PC-3 (cell line): ENCODE results near the gene FKBP7. TPM values are rescaled to one million over a fixed set of nuclear protein-coding genes. Genes with fewer than 3 reads are reported as not detected.
A peak's percentile ranks its signal among the peaks of the same experiment; 100 is the strongest.

Source experiments
- ATAC-seq: fragments of 200-7000 bp; cut with Tn5 transposase; 2 replicates; pipeline ENCODE4 v1.9.1; 2020; ENCODE audit warnings: mild to moderate bottlenecking, moderate library complexity
- BruUV-seq: library from RNA; stranded (reverse); fragments of 400-500 nt; replicated peaks from 2 replicates; lab custom pipeline; 2021; lab: Mats Ljungman, UMichigan
- CTCF ChIA-PET: fragments of 300-600 bp; sonication (Branson Sonifier 250); formaldehyde crosslinking; loops from one replicate; lab custom pipeline; 2022; ENCODE audit warnings: antibody characterized with exemption; lab: Charles Lee
- POLR2A ChIA-PET: fragments of 300-600 bp; sonication (Branson Sonifier 250); formaldehyde crosslinking; loops from one replicate; lab custom pipeline; 2022; ENCODE audit warnings: antibody characterized with exemption; ENCODE audit not compliant: unreplicated experiment; lab: Charles Lee
- DNase-seq: peaks from one replicate; pipeline ENCODE4 v3.0.0-alpha.2; 2015
- H2AFZ ChIP-seq: fragments of 300-600 bp; sonication (generic); 2 replicates; pipeline ENCODE4 v1.6.0; 2016; ENCODE audit warnings: antibody characterized with exemption, low read length
- H3F3A ChIP-seq: fragments of 300-600 bp; sonication (generic); one replicate; pipeline ENCODE4 v1.6.0; 2017; ENCODE audit warnings: antibody characterized with exemption, low read length, control low read depth, mild to moderate bottlenecking; ENCODE audit not compliant: unreplicated experiment
- H3K27ac ChIP-seq: fragments of 300-600 bp; sonication (generic); 2 replicates; pipeline ENCODE4 v1.5.1; 2016; ENCODE audit warnings: mild to moderate bottlenecking, low read length
- H3K27me3 ChIP-seq: fragments of 300-600 bp; sonication (generic); 2 replicates; pipeline ENCODE4 v1.6.1; 2016; ENCODE audit warnings: low read length, mixed read lengths
- H3K36me3 ChIP-seq: fragments of 300-600 bp; sonication (generic); 2 replicates; pipeline ENCODE4 v1.6.1; 2016; ENCODE audit warnings: low read depth, mixed run types, low read length, mixed read lengths
- H3K4me1 ChIP-seq: fragments of 300-600 bp; sonication (generic); 2 replicates; pipeline ENCODE4 v1.5.1; 2016; ENCODE audit warnings: low read length; ENCODE audit not compliant: insufficient read depth
- H3K4me2 ChIP-seq: fragments of 300-600 bp; sonication (generic); 2 replicates; pipeline ENCODE4 v1.6.0; 2016; ENCODE audit warnings: low read length
- H3K4me3 ChIP-seq: fragments of 300-600 bp; sonication (generic); 2 replicates; pipeline ENCODE4 v1.5.1; 2016; ENCODE audit warnings: mild to moderate bottlenecking, low read length, mixed read lengths
- H3K79me2 ChIP-seq: fragments of 300-600 bp; sonication (generic); 2 replicates; pipeline ENCODE4 v1.6.1; 2017; ENCODE audit warnings: low read length, mixed read lengths
- H3K9ac ChIP-seq: fragments of 300-600 bp; sonication (generic); 2 replicates; pipeline ENCODE4 v1.6.0; 2016; ENCODE audit warnings: mild to moderate bottlenecking, low read length
- H3K9me2 ChIP-seq: fragments of 300-600 bp; sonication (generic); replicated peaks from 2 replicates; pipeline ENCODE4 v1.6.1; 2016; ENCODE audit warnings: mixed run types, low read length, mixed read lengths
- H3K9me3 ChIP-seq: fragments of 300-600 bp; sonication (generic); 2 replicates; pipeline ENCODE4 v1.6.1; 2016; ENCODE audit warnings: low read length, mixed read lengths
- H4K20me1 ChIP-seq: fragments of 300-600 bp; sonication (generic); 2 replicates; pipeline ENCODE4 v1.6.1; 2016; ENCODE audit warnings: low read length, mixed read lengths
- EZH2 ChIP-seq: fragments of 300-600 bp; sonication (generic); IDR thresholded peaks from one replicate; pipeline ENCODE4 v1.6.1; 2017; ENCODE audit warnings: antibody characterized with exemption, mild to moderate bottlenecking, low read length; ENCODE audit not compliant: unreplicated experiment
- EZH2phosphoT487 ChIP-seq: fragments of 300-600 bp; sonication (generic); IDR thresholded peaks from 2 replicates; pipeline ENCODE4 v1.6.1; 2018; ENCODE audit warnings: mild to moderate bottlenecking, antibody characterized with exemption, low read length, borderline replicate concordance
- intact Hi-C: fragments of 100-400 bp; cut with micrococcal nuclease; formaldehyde crosslinking; loops from 2 replicates; pipeline ENCODE4 v1.9.0; 2023
- total RNA-seq: library from RNA; depleted of rRNA; stranded (reverse); fragments of >200 nt; gene quantifications from 2 replicates; pipeline ENCODE4 v1.2.3, GENCODE V29; 2014
- TF ChIP-seq, protein P1 (sequence below): fragments of 300-600 bp; sonication (generic); conservative IDR thresholded peaks from 2 replicates; pipeline ENCODE4 v1.5.1; 2017; ENCODE audit warnings: antibody characterized with exemption, low read depth, mild to moderate bottlenecking, low read length

The FKBP7 gene
- total RNA-seq, 1 experiment from 2014 or later = 4.2 TPM

DNA sequence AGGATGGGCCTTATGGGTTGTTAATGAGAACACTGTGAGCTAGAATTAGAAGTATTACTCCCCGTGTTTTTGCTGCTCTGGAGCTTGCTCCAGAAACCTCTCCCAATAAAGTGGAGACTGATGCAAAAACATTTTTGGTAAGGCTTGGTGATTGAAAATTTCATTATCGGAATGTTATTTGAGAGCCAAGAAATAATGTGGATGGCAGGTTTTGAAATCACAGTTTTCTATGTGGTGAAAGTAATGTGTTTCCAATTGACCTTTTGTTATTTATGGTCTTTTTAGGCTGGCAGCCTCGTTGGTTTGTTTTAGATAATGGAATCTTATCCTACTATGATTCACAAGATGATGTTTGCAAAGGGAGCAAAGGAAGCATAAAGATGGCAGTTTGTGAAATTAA lies 7.0 kb upstream of the FKBP7 start:
- Histone ChIP-seq H3K9ac (no peak overlapping the region), H3K9me3 (no peaks in the 10 kb centered on the region), H2AFZ (no peak overlapping the region), H3K27ac (no peak overlapping the region), H4K20me1 (peaks cover 22% of the 10 kb centered on the region), H3K4me3 (no peak overlapping the region), H3K79me2 (peaks cover 62% of the 10 kb centered on the region), H3K4me1 (peaks cover 32% of the 10 kb centered on the region), H3K4me2 (no peak overlapping the region), H3K36me3 (peaks cover 10% of the 10 kb centered on the region; the same call in 1 of the 2 replicates), H3F3A (no peaks in the 10 kb centered on the region), H3K27me3 (no peaks in the 10 kb centered on the region), H3K9me2 (no peaks in the 10 kb centered on the region)
- TF ChIP-seq, protein P1, sequence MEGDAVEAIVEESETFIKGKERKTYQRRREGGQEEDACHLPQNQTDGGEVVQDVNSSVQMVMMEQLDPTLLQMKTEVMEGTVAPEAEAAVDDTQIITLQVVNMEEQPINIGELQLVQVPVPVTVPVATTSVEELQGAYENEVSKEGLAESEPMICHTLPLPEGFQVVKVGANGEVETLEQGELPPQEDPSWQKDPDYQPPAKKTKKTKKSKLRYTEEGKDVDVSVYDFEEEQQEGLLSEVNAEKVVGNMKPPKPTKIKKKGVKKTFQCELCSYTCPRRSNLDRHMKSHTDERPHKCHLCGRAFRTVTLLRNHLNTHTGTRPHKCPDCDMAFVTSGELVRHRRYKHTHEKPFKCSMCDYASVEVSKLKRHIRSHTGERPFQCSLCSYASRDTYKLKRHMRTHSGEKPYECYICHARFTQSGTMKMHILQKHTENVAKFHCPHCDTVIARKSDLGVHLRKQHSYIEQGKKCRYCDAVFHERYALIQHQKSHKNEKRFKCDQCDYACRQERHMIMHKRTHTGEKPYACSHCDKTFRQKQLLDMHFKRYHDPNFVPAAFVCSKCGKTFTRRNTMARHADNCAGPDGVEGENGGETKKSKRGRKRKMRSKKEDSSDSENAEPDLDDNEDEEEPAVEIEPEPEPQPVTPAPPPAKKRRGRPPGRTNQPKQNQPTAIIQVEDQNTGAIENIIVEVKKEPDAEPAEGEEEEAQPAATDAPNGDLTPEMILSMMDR = no peak
- no peak for TF ChIP-seq EZH2phosphoT487
- no peak for TF ChIP-seq EZH2
- CTCF ChIA-PET = no interaction called here
- ATAC-seq (no peak), DNase-seq (no peak)
- POLR2A ChIA-PET = no interaction called here
- intact Hi-C loops = no loop called here
- no TSS peak for BruUV-seq

DNA sequence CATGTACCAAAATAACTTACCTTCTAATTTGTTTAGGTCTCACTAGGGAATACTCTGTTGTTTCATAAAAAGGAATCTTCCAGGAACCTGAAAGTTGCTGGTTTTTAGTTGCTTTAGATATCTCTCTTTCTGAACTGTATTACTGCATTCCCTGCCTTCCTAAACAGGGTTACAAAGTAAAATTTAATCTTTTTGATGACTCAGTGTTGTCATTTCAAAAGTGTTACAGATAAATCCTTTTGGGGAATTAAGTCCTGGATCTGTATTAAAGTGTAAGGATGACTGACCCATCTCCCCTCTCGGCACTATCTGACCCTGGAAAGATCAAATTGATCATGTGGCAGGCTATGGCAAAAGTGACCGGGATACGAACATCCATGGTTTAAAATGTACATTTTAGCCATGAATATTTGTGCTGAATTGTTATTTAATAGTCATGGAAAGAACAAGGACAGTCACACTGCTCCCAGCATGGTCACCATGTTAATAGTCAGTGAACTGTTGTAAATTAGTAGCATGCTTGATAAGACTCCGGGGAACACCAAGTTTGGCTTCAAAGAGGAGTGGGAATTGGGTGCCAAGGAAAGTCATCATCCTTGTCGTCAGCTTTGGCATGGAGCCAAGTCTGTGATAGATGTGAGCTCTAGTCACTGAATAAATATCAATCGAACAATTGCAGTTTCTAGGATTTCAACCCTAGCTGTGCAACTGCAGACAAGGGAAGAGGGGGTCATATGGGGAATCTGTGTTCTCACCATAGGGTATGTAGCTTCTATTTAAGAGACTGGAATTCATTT lies 6.0 kb upstream of the FKBP7 start:
- ChIA-PET CTCF (no interaction called here), POLR2A (interaction anchor here (0.6 kb wide), 1 partner anchor 33 kb away, joined by 4 read pairs; the partner anchor contains the start of genes PJVK and PRKRA)
- intact Hi-C loops = no loop called here
- Histone ChIP-seq H3K9me3 (no peaks in the 10 kb centered on the region), H3F3A (no peaks in the 10 kb centered on the region), H3K4me3 (no peak overlapping the region), H3K36me3 (peaks cover 7% of the 10 kb centered on the region; the same call in 1 of the 2 replicates), H3K9me2 (no peaks in the 10 kb centered on the region), H2AFZ (no peak overlapping the region), H3K9ac (no peak overlapping the region), H3K4me2 (peak overlapping the region; percentile 24), H3K79me2 (peaks cover 62% of the 10 kb centered on the region), H4K20me1 (peaks cover 22% of the 10 kb centered on the region), H3K27ac (no peak overlapping the region), H3K4me1 (peaks cover 37% of the 10 kb centered on the region), H3K27me3 (no peaks in the 10 kb centered on the region)
- no peak for ATAC-seq
- TF ChIP-seq, protein P1 = no peak
- TF ChIP-seq EZH2phosphoT487 (no peak), EZH2 (no peak)
- no TSS peak for BruUV-seq
- peak; percentile 82 for DNase-seq

DNA sequence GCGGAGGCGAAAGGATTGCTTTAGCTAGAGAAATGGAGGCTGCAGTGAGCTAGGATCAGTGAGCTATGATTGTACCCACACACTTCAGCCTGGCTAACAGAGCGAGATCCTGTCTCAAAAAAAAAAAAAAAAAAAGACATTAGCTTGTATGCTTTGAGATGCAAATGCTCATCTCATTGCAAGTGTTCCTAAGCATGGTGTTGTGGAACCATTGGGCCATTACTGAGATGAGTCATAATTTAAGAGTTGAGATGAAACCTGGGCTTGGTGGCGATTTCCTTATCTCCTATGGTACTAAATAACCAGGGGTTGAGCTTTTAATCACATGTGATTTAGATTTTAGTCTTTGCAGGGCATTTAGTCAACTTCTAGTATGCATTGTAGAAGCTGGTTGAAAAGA lies 4.0 kb upstream of the FKBP7 start:
- POLR2A ChIA-PET = interaction anchor here (0.5 to 0.6 kb wide), 2 partner anchors 25 to 478 kb away, joined by 3 to 4 read pairs; no protein-coding TSS in a partner anchor
- Histone ChIP-seq H2AFZ (no peak overlapping the region), H3K27ac (no peak overlapping the region), H3K9me3 (no peaks in the 10 kb centered on the region), H3F3A (no peaks in the 10 kb centered on the region), H3K9me2 (no peaks in the 10 kb centered on the region), H3K4me2 (peak overlapping the region; percentile 97), H4K20me1 (peaks cover 22% of the 10 kb centered on the region), H3K79me2 (peaks cover 64% of the 10 kb centered on the region), H3K4me3 (peak overlapping the region; percentile 98; the same call in 1 of the 2 replicates), H3K4me1 (peaks cover 44% of the 10 kb centered on the region), H3K36me3 (peaks cover 7% of the 10 kb centered on the region; the same call in 1 of the 2 replicates), H3K9ac (no peak overlapping the region), H3K27me3 (no peaks in the 10 kb centered on the region)
- BruUV-seq = no TSS peak
- DNase-seq (no peak), ATAC-seq (no peak)
- CTCF ChIA-PET = interaction anchor here (0.6 to 0.7 kb wide), 2 partner anchors 63 to 90 kb away, joined by 7 to 9 read pairs; no protein-coding TSS in a partner anchor
- TF ChIP-seq EZH2phosphoT487 (no peak), EZH2 (no peak)
- TF ChIP-seq, protein P1 = no peak
- intact Hi-C loops = no loop called here
